Activated naive CD4-positive, alpha-beta T cell treated with anti-CD3 and anti-CD28 coated beads, Interleukin-2, amount 50 U/mL, for 16 hours (primary cell): ENCODE measurements around the gene PCDH15.
"Not testable (repeated sequence)": the region's sequence is repeated elsewhere in the genome, so short reads cannot be mapped to it uniquely, and the experiment has no call there.

Experiments
- DNase-seq: peaks from one replicate; pipeline ENCODE4 v3.0.0-alpha.2; 2020

The PCDH15 gene

DNA sequence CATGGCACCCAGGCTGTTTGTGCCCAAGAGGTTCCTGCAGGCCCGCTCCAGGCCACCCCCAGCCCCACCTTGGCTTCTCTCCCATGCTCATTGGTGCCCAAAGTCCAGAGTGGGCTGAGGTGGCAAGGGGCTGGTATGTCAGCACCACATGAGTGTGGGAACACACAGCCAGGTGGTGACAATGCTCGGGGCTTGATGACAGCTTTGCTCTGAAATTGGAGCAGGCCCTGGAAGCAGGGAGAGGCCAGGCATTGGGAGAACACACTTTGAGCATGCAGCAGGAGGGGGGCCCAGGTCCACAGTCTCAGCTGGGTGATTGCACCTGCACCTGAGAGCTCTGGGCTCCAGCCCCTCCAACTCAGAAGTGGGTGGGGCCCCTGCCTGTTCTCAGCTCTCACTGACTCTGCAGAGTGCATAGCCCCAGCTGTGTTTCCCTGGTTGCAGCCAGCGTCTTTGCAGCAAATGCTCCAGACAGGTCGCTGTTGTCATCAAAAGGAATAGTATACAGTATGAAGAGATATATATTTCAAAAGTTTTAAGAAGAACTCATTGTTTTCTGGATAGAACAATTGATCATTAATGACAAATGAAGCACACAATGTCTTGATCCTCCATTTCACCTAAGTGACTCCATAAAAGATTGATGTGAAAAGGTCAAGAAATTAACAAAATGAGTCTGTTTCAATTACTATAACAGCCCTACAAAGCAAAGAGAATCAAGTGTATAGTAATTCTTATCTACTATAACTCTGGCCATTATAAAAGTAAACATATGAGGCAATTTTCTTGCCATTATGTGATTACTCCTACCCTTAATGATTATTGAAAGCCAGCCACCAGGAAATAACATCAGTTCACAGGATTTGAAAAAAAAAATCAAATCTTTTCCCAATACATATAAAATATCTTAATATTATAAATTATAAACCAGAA is 848.1 kb downstream of the PCDH15 start:
- no peak for DNase-seq

DNA sequence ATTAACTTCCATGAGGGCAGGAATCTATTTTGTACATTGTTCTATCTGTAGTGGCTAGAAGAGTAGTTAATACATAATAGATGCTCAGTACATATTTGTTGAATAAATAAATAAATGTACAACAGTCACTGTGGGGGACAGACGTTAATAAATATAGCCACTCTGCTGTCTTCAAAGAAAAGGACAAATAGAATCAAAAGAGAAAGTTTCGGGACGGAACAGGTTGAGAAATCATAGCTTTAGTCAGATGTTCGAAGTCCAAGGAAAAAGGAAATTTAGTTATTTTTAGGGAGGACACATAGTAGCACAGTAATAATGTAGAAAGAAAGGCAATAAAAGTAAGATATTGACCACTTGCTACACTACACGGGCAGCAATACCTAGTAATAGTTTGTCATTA is 861.4 kb downstream of the PCDH15 start:
- no peak for DNase-seq

DNA sequence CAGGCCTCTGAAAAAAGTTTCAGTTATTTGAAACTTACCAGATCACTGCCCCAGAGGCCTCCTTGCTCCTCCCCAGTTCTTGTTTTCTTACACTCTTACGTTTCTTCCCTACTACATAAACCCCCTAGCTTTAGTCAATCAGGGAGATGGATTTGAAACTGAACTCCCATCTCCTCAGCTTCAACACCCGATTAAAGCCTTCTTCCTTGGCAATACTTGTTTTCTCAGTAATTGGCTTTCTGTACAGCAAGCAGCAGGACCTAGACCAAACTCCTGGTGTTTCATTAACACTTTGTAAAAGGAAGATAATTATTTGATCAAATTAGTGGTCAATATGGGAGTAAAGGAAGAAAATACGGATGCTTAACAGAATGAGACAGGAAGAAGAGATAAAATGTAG is 870.4 kb downstream of the PCDH15 start:
- DNase-seq: no peak

DNA sequence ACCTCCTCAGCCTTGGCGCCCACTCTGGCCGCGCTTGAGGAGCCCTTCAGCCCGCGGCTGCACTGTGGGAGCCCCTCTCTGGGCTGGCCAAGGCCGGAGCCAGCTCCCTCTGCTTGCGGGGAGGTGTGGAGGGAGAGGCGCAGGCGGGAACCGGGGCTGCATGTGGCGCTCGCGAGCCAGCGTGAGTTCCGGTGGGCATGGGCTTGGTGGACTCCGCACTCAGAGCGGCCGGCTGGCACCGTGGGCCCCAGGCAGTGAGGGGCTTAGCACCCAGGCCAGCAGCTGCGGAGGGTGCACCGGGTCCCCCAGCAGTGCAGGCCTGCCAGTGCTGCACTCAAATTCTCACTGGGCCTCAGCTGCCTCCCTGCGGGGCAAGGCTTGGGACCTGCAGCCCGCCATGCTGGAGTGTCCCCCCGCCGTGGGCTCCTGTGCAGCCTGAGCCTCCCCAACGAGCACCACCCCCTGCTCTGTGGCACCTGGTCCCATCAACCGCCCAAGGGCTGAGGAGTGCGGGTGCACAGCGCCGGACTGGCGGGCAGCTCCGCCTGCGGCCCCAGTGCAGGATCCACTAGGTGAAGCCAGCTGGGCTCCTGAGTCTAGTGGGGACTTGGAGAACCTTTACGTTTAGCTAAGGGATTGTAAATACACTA is 876.9 kb downstream of the PCDH15 start:
- not testable (repeated sequence) for DNase-seq

DNA sequence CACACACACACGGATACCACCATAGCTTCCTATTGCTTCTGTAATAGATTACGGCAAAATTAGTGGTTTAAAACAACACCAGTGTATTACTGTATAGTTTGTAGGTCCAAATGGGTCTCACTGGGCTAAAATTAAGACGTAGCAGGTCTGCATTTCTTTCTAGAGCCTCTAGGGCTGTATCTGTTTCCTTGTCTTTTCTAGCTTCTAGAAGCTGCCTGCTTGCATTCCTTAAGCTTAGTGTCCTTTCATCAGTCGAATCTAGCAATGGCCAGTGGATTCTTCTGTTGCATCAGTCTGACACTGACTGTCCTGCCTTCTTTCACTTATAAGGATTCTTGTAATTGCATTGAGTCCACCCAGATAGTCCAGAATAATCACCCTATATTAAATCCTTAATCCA is 882.3 kb downstream of the PCDH15 start:
- DNase-seq: no peak

DNA sequence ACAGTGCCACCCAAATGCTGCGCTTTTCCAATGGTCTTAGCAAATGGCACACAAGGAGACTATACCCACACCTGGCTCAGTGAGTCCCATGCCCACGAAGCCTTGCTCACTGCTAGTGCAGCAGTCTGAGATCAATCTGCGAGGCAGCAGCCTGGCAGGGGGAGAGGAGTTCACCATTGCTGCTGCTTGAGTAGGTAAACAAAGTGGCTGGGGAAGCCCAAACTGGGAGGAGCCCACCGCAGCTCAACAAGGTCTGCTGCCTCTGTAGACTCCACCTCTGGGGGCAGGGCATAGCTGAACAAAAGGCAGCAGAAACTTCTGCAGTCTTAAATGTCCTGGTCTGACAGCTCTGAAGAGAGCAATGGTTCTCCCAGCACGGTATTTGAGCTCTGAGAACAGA is 891.2 kb downstream of the PCDH15 start:
- DNase-seq: no peak

DNA sequence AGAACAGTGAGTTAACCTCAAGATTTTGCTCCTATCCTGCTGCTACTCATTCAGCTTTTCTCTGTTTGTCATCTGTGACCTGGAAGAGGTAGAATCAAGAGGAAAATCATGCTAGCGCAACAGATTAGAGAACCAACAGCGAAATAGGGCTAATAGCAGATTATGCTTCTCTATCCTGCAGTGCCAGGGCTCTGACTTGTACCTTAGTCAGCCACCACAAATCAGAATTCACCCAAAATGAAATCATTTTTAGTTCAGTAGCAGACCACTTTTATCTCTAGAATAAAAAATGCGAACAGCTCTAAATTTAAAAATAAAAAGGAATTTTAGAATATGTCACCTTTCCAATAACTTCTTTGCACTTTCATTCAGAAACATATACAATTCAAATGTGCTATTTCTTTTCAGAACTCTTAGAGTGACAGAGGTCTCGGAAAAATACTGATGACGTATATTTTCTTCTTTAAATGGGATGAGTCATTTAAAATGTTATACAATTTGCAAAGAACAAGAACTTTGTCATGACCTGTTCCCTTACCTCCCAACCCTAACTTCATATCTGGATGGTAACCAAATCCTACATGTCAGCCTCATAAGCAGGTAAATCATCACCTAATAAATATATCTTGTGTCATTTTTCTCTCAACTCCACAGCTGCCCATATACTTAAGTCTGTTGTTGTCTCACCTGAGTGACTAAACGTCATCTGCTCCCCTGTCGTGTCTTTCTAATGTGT is 896.4 kb downstream of the PCDH15 start:
- DNase-seq: no peak

DNA sequence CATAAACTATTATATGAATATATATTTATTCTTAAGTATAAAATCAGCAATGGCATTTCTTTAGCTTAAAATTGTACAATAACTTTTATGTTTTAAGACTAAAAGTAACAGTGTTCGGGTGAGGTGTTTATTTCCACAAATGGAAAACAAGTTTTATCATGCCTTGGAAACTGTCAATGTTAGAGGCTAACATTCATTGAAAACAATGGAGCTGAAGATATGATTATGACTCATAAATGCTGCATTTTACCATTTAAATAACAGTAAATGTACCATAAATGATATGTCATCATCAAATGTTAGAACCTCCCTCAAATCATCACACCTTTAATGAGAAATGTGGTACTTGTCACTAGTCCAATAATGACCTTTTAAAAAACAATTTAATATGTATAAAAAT is 897.3 kb downstream of the PCDH15 start:
- no peak for DNase-seq

DNA sequence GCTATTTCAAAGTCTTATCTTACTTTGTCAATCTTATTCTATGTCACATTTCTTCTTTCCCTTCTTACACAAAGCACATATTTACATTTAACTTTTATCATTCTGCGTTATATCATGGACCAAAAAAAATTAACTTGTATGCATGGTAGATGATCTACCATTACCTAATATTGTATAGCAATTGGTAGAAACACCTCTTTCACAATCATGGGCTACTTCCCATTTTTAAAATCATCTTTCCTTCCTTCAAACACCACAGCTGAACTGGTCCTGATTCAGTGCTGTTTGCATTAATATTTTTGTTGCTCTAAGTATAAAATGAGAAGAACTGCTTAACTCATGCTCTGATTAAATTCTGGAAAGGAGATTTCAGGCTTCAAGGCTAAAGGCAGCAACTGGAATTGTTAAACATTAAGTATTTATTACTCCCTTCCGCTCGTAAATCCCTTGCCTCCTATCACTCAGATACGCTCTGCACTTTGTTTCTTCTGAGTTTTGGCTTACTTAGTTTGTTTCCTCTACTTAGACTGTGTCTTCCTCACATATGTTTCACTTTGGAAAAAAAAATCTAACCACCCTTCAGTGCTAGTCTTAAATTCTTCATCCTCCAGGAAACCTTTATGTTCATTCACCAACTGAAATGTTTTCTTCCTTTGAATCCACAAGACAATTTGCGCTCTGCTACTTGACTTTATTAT is 901.4 kb downstream of the PCDH15 start:
- no peak for DNase-seq

DNA sequence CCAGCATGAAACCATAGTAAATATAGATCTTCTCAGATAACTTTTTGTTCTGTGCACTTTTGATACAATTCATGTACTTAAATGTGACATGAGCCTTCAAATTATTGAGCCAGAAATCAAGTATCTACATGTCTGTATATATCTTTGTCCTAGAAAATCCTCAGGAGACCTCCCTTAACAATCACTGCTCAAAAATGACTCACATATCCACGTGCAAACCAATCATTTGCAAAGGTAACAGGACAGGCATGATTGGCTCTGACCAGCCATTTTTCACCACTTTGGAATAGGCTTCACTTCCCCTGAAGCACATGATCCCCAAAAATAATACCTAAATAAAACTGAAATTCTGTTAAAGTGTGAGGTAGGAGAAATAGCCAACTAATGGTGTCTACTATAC is 902.5 kb downstream of the PCDH15 start:
- DNase-seq: no peak

DNA sequence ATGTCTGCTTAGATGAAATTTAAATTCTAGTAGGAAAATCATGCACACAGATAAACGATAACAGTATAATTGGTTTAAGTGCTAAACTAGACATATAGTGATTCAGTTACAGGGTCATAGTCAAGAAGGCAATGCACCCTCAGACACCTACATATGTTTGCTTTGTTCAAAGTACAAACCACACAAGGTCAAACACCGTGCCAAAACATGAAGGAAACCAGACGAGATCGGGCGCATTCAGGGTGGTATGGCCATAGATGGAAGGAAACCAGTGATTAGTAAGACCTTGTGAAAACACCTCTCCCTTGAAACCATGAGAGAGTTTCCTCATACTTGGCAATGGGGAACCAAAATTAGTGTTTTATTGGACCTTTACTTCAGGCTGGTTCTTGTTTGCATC is 906.9 kb downstream of the PCDH15 start:
- DNase-seq: no peak

DNA sequence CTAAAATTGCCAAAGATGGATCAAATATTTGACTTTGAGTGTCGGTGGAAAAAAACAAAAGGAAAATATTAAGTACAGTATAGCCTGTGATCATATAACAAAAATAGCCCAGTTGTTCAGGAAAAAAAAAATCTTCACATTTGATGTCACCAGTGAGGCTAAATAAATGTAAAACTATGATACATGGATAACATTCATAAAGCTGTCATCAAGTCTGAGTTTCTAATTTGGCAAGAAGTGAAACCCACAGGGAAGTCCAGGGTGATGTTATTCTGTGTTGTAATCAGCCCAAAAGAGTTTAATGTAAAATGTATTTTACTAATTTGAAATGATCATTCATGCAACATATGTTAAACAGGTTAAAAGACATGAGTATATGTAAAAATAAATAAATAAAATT is 908.0 kb downstream of the PCDH15 start:
- DNase-seq: no peak

DNA sequence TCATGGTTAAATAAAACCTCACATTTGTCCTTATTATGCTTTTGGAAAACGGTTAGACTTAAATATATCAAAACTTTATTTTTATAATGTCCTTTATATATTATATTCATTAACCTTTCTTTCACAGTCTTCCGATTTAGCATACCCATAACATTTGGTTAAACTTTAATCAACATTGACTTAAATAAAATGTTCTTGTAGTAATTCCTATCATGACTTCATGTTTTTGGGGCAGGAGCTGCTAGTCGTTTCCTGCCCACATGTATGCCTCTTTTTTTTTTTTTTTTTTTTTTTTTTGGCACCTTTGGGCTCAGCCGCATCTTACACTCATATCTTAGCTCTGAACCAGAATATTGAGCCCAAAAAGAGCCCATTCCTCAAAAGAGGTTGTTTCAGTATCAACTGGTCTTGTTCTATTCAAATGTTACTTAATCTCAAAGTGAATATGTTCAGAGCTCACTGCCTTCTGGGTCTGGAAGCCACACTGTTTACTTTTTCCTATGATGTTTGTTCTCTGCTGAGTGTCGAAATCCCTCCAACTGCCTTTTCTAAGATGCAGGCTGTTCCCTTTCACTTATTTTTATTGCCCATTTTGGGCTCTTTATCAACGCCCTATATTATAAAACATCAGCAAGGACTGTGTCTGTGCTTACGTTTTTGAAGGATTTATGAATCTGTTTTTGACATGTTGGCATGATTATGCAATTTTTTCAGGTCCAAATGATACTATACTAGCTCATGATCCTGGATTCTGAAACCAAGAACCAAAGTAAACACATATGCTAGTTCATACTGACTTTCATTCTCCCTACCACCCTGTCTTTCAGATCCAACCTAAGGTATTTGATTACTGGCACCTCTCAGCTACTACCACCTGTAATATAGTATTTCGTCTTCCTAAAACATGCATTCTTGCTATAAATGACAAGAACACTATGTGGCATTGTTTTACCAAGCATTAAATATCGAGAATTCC is 914.4 kb downstream of the PCDH15 start:
- no peak for DNase-seq

DNA sequence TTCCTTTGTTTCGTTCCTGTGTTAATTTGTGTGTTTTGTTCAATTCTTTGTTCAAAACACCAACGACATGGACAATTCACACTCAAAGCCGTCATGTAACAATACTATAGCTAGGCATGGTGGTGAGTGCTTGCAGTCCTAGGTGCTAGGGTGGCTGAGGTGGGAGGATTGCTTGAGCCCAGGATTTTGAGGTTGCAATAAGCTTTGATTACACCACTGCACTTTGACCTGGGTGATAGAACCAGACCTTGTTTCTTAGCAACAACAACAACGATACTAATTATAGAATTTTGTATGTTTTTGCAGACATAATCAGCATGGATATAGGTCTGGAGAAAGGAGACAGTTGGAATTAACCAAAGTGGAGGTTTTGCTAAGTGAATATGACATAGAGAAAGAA is 936.2 kb downstream of the PCDH15 start:
- no peak for DNase-seq

DNA sequence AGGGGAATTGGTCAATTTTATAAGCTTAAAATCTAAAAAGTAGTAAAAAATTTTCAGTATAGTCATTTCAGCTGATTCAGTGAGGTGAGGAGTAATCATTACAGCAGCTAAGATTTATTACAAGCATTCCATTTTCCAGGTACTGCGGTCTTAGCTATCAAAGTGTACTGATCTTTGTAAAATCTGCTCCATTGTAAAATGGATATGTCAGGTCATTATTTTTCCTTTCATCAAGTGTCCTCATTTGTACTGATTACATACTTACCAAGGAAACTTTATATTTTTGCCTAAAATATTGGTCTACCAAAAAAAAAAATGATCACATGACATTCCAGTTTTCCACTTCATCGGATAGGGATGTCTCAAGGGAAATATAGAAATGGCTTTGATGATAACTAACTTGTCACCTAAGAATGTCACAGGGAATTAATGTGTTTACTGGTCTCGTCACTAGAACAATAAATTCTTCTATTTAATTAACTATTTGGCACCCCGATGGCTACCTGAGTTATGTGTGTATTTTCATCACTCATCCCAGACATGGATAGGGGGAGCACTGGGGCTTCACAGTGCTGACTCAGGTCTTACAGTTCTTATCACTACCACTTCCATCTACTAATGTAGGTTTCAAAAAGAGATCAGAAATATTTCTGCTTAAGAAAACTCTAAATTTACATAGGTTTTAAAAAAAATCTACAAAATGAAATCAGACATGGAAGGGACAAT is 948.4 kb downstream of the PCDH15 start:
- no peak for DNase-seq

DNA sequence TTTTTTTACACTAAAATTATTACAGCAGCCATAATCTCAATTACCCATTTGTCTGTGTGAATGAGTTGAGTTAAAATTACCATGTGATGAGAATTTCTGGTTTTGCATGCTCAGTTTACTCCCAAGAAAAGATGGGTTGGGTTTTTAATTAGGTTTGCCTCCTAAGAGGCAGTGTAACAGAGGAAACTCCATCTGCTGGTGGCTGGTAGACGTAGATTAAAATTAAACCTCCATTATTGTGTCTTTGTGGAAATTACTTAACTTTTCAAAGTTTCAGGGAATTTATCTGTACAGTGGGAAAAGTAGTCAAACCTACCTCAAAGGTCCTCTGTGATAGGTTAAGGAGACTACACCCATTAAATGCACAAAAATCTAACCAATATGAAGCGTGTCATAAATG is 954.2 kb downstream of the PCDH15 start:
- no peak for DNase-seq

DNA sequence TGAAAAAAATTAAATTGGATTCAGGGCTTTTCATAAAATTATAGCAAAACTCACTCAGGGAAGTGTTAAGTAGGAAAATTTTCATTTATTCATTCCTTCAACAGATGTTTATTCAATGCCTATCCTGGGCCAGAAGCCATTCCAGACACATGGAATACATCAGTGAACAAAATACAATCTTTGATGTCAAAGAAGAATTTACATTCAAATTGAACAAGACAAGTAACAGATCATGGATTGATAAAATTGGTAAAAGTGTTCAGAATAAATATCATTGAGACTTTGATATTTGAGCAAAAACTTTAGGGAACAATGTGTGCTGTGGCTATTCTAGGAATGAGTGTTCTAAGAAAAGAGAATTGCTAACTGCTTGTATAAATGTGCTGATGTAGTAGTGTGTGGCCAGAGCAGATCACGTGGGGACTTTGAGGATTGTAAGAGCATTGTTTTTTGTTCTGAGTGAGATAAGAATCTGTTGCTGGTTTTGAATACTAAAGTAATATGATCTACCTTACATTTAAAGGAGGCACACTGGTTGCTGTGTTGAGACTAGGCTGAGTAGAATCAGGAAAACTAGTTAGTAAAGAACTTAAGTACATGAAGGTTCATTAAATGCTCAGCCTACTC is 957.2 kb downstream of the PCDH15 start:
- DNase-seq: no peak

DNA sequence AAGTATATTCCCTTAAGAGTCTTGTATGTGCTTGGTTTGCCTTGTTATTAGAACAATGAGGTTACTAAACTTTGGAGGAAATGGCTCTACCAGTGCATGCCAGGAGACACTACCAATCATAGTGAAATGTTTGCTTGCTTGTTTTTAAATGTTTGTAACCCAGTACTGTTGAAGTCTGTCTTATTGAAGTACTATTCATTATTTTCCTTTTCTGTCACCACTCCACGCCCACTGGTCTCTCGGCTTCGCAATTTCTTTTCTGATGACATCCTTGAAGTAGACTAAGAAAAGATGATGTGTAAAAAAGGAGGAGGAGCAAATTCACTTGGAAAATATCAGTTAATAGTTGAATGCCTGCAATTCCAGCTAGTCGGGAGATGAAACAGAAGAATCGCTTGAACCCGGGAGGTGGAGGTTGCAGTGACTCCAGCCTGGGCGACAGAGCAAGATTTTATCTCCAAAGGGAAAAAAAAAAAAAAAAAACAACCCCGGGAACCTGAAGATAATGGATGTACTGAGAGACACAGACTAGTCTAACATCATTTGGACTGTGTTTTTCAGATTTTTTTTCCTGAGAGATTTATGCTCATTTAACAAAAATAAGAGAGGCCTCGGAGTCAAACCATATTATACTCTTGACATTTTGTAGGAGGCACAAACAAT is 959.4 kb downstream of the PCDH15 start:
- DNase-seq: no peak

DNA sequence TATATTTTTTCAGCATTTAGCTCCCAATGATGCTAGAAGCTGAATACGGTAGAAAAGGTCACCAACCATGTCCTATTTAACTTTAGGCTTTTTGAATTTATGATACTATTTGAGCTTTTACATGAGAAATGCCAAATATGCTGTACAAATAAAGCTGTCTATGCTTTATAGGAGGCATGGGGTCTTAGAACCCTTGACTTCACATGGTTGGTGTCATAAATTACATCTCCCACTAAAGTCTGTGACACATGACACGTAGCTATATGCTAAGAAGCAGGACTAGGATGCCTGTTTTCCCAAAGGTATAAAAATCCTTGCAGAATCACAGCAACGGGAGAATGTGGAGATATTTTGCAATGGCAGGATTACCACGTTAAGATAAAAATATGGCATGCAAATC is 960.4 kb downstream of the PCDH15 start:
- no peak for DNase-seq

DNA sequence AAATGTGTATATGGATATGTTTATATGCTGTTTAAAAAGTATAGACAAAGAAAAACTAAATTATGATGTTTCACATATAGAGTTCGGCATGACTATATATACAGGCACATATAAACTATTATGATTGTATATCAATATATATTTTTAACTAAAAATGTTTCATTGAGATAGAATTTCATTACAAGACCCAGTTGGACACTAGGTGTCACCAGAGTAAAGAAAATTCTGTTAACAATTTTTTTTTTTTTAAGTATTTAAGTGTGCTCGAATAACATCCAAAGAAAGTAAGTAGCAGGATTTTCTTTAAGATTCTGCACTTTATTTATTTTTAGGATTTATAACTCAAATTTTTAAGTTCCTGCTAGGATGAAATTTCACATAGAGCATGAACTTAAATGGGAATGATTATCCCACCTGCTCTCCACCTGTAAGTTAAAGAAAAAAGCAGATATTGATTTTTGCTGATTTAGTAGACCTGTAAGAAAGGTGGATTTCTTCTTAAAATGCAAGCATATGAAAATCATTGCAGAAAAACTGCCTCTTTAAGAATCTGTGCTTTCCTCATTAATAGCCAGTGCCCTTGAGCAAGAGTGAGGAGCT is 961.5 kb downstream of the PCDH15 start:
- DNase-seq: no peak
